Keratinocyte (primary cell): Measurements from ENCODE around the gene ARL17A.
"Not testable (repeated sequence)": the region's sequence is repeated elsewhere in the genome, so short reads cannot be mapped to it uniquely, and the experiment has no call there.

Experiments used
- EZH2 ChIP-seq: IDR thresholded peaks from one replicate; pipeline ENCODE4 v1.6.1; 2012; ENCODE audit warnings: inconsistent platforms, mild to moderate bottlenecking, low read length, moderate library complexity
- TF ChIP-seq, protein P1 (sequence below), 3 experiments: IDR thresholded peaks in 1 of 3; conservative IDR thresholded peaks in 1 of 3; optimal IDR thresholded peaks in 1 of 3; 2 replicates in 2 of 3; 3 replicates in 1 of 3; pipeline versions ENCODE3 to v1.5.1; 2011; ENCODE audit warnings: low read length in 3 of 3, mild to moderate bottlenecking in 3 of 3, moderate library complexity in 2 of 3, control low read depth in 1 of 3, inconsistent platforms in 1 of 3; ENCODE audit not compliant: insufficient read depth in 2 of 3; ENCODE audit errors: extremely low read depth in 1 of 3

DNA sequence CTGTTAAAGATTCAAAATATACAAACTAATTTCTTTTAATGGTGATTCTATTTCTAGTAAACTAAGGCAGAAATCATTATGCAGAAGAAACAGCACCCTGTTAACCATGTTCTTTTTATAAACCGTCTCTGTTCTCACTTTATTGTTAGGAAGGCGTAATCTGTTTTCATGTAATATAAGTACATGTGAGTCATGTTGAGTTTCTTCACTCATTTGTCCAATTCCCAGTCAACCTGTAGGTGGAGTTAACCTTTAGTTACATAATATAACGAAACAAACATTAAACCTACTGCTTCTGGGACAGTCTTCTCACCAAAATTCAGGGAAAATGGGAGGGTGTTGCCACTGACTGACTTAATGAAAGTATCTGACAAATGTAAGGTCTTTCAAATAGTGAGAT lies 105.0 kb downstream of the ARL17A start:
- TF ChIP-seq, protein P1, sequence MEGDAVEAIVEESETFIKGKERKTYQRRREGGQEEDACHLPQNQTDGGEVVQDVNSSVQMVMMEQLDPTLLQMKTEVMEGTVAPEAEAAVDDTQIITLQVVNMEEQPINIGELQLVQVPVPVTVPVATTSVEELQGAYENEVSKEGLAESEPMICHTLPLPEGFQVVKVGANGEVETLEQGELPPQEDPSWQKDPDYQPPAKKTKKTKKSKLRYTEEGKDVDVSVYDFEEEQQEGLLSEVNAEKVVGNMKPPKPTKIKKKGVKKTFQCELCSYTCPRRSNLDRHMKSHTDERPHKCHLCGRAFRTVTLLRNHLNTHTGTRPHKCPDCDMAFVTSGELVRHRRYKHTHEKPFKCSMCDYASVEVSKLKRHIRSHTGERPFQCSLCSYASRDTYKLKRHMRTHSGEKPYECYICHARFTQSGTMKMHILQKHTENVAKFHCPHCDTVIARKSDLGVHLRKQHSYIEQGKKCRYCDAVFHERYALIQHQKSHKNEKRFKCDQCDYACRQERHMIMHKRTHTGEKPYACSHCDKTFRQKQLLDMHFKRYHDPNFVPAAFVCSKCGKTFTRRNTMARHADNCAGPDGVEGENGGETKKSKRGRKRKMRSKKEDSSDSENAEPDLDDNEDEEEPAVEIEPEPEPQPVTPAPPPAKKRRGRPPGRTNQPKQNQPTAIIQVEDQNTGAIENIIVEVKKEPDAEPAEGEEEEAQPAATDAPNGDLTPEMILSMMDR (optimal IDR thresholded peaks at IDR 0.05 in 1 of 3, IDR thresholded peaks at IDR 0.05 in 1 of 3, conservative IDR thresholded peaks at IDR 0.05 in 1 of 3; ENCODE audit: extremely low read depth in 1 of 3, insufficient read depth in 2 of 3, low read length in 3 of 3) = not testable (repeated sequence)
- not testable (repeated sequence) for TF ChIP-seq EZH2
